ENCODE measurements around the gene RPUSD3. TPM values are rescaled to one million over a fixed set of nuclear protein-coding genes. Genes with fewer than 3 reads are reported as not detected.
A peak's percentile ranks its signal among the peaks of the same experiment; 100 is the strongest.
"Not testable (repeated sequence)": the region's sequence is repeated elsewhere in the genome, so short reads cannot be mapped to it uniquely, and the experiment has no call there.

RPUSD3 gene
- total and polyA plus RNA-seq, 12 donors = 26.4 to 45.7 (median 30.1) TPM

DNA sequence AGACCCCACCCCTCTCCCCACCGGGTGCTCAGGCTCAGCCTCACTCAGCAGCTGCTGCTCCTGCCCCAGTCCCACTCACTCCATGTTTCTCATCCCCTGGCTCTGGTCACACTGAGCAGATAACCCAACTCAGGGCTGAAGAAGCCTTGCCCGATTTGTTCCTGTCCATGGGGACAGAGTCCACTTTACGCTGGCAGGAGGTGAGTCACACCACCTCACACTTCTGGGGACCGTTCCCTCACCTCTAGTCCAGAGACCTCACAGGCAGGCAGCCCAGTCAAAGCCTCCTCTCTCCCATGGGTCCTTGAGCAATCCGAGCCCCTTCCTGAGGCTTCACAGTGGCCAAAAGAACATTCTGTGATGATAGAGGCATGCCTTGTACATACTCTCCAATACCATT is 34.9 kb upstream of the RPUSD3 start:
- ATAC-seq = peak in 1 of 8 donors; percentile 45
- 67 to 70% methylated on average over 5 of the region's 5 CpGs for WGBS, 2 donors

DNA sequence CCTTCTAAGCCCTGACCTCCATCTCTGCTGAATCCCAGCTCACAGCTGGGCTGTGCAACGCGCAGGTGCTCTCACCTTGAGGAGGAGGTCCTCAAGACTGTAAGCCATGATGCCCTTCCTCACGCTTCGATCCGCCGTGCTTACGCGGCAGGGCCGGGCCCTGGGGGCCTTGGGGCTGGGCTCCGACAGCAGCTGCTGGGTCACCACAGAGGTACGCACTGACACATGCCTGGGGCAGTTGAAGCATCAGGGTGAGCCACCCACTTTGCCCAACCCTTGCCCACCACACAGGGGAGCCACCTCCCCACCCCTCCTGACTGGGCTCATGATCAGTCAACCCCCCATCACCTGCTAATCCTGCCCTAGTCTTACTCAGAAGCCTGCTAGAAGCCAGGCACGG is 33.2 kb upstream of the RPUSD3 start:
- WGBS, 2 donors = 90 to 93% methylated on average over 12 of the region's 12 CpGs
- Histone ChIP-seq H3K27me3 (no peaks in the 10 kb centered on the region), H3K4me3 (no peak overlapping the region), H3K36me3 (no peaks in the 10 kb centered on the region), H3K27ac (no peak overlapping the region), H3K4me1 (no peaks in the 10 kb centered on the region), H3K9me3 (no peaks in the 10 kb centered on the region)
- TF ChIP-seq, protein P1, sequence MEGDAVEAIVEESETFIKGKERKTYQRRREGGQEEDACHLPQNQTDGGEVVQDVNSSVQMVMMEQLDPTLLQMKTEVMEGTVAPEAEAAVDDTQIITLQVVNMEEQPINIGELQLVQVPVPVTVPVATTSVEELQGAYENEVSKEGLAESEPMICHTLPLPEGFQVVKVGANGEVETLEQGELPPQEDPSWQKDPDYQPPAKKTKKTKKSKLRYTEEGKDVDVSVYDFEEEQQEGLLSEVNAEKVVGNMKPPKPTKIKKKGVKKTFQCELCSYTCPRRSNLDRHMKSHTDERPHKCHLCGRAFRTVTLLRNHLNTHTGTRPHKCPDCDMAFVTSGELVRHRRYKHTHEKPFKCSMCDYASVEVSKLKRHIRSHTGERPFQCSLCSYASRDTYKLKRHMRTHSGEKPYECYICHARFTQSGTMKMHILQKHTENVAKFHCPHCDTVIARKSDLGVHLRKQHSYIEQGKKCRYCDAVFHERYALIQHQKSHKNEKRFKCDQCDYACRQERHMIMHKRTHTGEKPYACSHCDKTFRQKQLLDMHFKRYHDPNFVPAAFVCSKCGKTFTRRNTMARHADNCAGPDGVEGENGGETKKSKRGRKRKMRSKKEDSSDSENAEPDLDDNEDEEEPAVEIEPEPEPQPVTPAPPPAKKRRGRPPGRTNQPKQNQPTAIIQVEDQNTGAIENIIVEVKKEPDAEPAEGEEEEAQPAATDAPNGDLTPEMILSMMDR (IDR thresholded peaks at IDR 0.05) = no peak
- intact Hi-C loops (cut with DNase I) = no loop called here
- ATAC-seq = peak in 2 of 8 donors; percentile 22 to 34
- no peak for DNase-seq

More for the DNA sequence above, 34.9 kb upstream of the RPUSD3 start:
- no peak overlapping the region for H3K27ac ChIP-seq
- no peaks in the 10 kb centered on the region for H3K27me3 ChIP-seq
- H3K4me1 ChIP-seq = no peaks in the 10 kb centered on the region
- DNase-seq = no peak
- no peaks in the 10 kb centered on the region for H3K9me3 ChIP-seq
- TF ChIP-seq, protein P1 (IDR thresholded peaks at IDR 0.05) = no peak
- H3K36me3 ChIP-seq = no peaks in the 10 kb centered on the region
- intact Hi-C loops (cut with DNase I) = no loop called here
- no peak overlapping the region for H3K4me3 ChIP-seq

DNA sequence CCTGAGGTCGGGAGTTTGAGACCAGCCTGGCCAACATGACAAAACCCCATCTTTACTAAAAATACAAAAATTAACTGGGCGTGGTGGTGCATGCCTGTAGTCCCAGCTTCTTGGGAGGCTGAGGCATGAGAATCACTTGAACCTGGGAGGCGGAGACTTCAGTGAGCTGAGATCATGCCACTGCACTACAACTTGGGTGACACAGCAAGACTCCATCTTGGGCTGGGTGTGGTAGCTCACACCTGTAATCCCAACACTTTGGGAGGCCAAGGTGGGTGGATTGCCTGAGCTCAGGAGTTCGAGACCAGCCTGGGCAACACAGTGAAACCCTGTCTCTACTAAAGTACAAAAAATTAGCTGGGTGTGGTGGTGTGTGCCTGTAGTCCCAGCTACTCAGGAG is 32.4 kb upstream of the RPUSD3 start:
- ATAC-seq; H3K27ac ChIP-seq; H3K9me3 ChIP-seq; H3K4me1 ChIP-seq; DNase-seq; H3K36me3 ChIP-seq; H3K4me3 ChIP-seq; H3K27me3 ChIP-seq; intact Hi-C loops (cut with DNase I): not testable (repeated sequence)
- WGBS, 2 donors = 85 to 90% methylated on average over 4 of the region's 4 CpGs

DNA sequence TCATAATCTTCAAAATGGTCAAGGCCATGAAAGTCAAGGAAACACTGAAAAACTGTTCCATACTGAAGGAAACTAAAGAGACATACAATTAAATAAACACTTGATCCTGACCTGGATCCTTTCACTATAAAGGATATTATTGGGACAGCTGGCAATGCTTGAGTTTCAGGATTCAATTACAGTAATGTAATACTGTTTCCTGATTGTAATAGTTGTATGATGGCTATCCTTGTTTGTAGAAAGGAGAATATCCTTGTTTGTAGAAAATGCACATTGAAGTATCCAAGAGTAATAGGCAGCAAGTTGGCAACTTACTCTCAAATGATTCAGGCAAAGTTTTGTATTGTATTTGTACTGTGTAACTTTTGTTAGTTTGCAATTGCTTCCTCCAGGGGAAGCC is 31.6 kb upstream of the RPUSD3 start:
- Histone ChIP-seq H3K4me1 (no peaks in the 10 kb centered on the region), H3K9me3 (no peaks in the 10 kb centered on the region), H3K36me3 (no peaks in the 10 kb centered on the region), H3K4me3 (no peak overlapping the region), H3K27ac (no peak overlapping the region), H3K27me3 (no peaks in the 10 kb centered on the region)
- intact Hi-C loops (cut with DNase I) = no loop called here
- DNase-seq = no peak
- ATAC-seq = no peak
- TF ChIP-seq, protein P1 (IDR thresholded peaks at IDR 0.05) = no peak

DNA sequence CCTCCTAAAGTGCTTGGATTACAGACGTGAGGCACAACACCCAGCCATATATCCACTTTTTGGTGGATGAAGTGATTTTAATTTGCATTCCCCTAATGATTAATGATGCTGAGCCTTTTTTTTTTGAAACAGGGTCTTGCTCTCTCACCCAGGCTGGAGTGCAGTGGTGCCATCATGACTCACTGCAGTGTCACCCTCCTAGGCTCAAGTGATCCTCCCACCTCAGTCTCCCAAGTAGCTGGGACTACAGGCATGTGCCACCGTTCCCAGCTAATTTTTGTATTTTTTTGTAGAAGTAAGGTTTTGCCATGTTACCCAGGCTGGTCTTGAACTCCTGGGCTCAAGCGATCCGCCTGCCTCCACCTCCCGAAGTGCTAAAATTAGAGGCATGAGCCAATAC is 28.3 kb upstream of the RPUSD3 start:
- H3K36me3 ChIP-seq; H3K4me3 ChIP-seq; intact Hi-C loops (cut with DNase I); ATAC-seq; DNase-seq; H3K27me3 ChIP-seq; H3K27ac ChIP-seq; H3K9me3 ChIP-seq; H3K4me1 ChIP-seq: not testable (repeated sequence)
- WGBS, 2 donors = 94 to 95% methylated on average over 5 of the region's 5 CpGs

DNA sequence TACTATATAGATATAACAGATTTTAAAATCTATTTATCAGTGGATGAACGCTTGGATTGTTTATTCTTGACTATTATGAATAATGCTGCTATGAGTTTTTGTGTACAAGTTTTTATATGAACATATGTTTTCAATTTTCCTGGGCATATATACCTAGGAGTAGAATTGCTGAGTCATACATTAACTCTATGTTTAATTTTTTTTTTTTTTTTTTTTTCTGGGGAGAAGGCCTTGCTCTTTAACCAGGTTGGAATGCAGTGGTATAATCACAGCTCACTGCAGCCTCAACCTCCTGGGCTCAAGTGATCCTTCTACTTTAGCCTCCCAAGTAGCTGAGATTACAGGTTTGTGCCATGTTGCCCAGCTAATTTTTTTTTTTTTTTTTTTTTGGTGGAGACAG is 27.2 kb upstream of the RPUSD3 start:
- no peak for ATAC-seq
- intact Hi-C loops (cut with DNase I) = no loop called here
- 44% methylated on average over 1 of the region's 1 CpG for WGBS, 2 donors
- no peak for DNase-seq
- no peaks in the 10 kb centered on the region for H3K36me3 ChIP-seq
- no peaks in the 10 kb centered on the region for H3K27me3 ChIP-seq
- no peak overlapping the region for H3K4me3 ChIP-seq
- H3K4me1 ChIP-seq = no peaks in the 10 kb centered on the region
- TF ChIP-seq, protein P1 (IDR thresholded peaks at IDR 0.05) = no peak
- no peak overlapping the region for H3K27ac ChIP-seq
- H3K9me3 ChIP-seq = no peaks in the 10 kb centered on the region
